Adrenal gland (tissue), 12 donors: Measurements from ENCODE around the gene VWA8. TPM values are rescaled to one million over a fixed set of nuclear protein-coding genes. Genes with fewer than 3 reads are reported as not detected.

Source experiments
- DNase-seq, 7 donors: peaks; one replicate each; pipeline ENCODE4 v3.0.0-alpha.2; 2019 to 2020
- H3K27ac ChIP-seq, 5 donors: fragments of 200-600 bp; sonication (generic) in 4 of 5; 1 replicate in 3 of 5; 2 replicates in 2 of 5; pipeline versions ENCODE4 v1.5.1 to v1.8.0; 2016 to 2020; ENCODE audit warnings: mild to moderate bottlenecking in 1 of 5
- H3K27me3 ChIP-seq: fragments of 200-600 bp; 2 replicates; pipeline ENCODE4 v1.8.0; 2021
- H3K36me3 ChIP-seq, 2 donors: fragments of 200-600 bp; replicated peaks in 1 of 2; 1 replicate in 1 of 2; 2 replicates in 1 of 2; pipeline versions ENCODE4 v1.5.1 to v1.8.0; 2018 to 2022
- H3K4me1 ChIP-seq, 2 donors: fragments of 200-600 bp; replicated peaks in 1 of 2; 1 replicate in 1 of 2; 2 replicates in 1 of 2; pipeline versions ENCODE4 v1.5.1 to v1.8.0; 2018 to 2021
- H3K4me3 ChIP-seq, 4 donors: fragments of 200-600 bp; sonication (generic) in 3 of 4; one replicate each; pipeline ENCODE4 v1.5.1; 2016 to 2018
- H3K9me3 ChIP-seq, 3 donors: fragments of 200-600 bp; sonication (generic) in 1 of 3; replicated peaks in 1 of 3; 1 replicate in 2 of 3; 2 replicates in 1 of 3; pipeline versions ENCODE4 v1.5.1 to v1.8.0; 2016 to 2021
- POLR2A ChIP-seq, 2 donors: fragments of 450-650 bp; IDR thresholded peaks; one replicate each; pipeline ENCODE4 v1.6.1; 2017; ENCODE audit warnings: antibody characterized with exemption in 2 of 2, mild to moderate bottlenecking in 2 of 2, moderate library complexity in 1 of 2
- WGBS, 4 donors: extraction: QIAGEN DNeasy Blood & Tissue Kit in 2 of 4; methylation state at CpG; one replicate each; pipeline versions ENCODE4 v1.1.5 to v1.1.7; 2013 to 2017; 5-methylcytosine and 5-hydroxymethylcytosine counted together
- intact Hi-C, 2 donors: fragments of 100-400 bp; cut with DNase I; formaldehyde crosslinking; loops; one replicate each; pipeline versions ENCODE4 v1.14.1 to v1.15.0; 2022 to 2023
- polyA plus RNA-seq, 3 donors: library from polyadenylated mRNA; stranded (reverse); fragments of 200-250 nt in 2 of 3; fragments of 350-450 nt in 1 of 3; fragmentation: Illumina TruSeq in 1 of 3; extraction: RNeasy Lipid Tissue Mini Kit (QIAGEN cat#74804) in 1 of 3; gene quantifications; one replicate each; pipeline ENCODE4 v1.2.3, GENCODE V29; 2013 to 2014
- total RNA-seq, 9 donors: library from RNA; depleted of rRNA in 4 of 9; stranded (reverse); fragments of >200 nt in 4 of 9; fragments of 120-200 nt in 1 of 9; fragmentation: NEBNext Ultra II Directional in 1 of 9; extraction: Animal tissue kit (Norgen Biotek cat#: 25700) in 1 of 9; gene quantifications; one replicate each; pipeline versions ENCODE4 v1.1.0 to v1.2.4, GENCODE V29; 2013 to 2023
- TF ChIP-seq, protein P1 (sequence below), 6 experiments: fragments of 450-650 bp in 4 of 6; fragments of 200-600 bp in 2 of 6; sonication (generic) in 1 of 6; IDR thresholded peaks; 1 replicate in 5 of 6; 2 replicates in 1 of 6; pipeline versions ENCODE4 v1.5.1 to v1.8.0; 2016 to 2021; ENCODE audit warnings: antibody characterized with exemption in 6 of 6, mild to moderate bottlenecking in 2 of 6, moderate library complexity in 1 of 6
- donor health status: healthy with polysubstance abuse.
- donor health status: Bipolar disorder and iron deficiency.
- donor health status: DM: yes; HTN: yes; CAD: no.
- donor health status: DM: no; HTN: no; CAD: no.
- donor health status: DM: no; HTN: no; CAD: no.
- donor health status: DM: yes; HTN: yes; CAD: no.

VWA8 gene
- total and polyA plus RNA-seq, 12 donors = 8.1 to 45.4 (median 31.4) TPM

DNA sequence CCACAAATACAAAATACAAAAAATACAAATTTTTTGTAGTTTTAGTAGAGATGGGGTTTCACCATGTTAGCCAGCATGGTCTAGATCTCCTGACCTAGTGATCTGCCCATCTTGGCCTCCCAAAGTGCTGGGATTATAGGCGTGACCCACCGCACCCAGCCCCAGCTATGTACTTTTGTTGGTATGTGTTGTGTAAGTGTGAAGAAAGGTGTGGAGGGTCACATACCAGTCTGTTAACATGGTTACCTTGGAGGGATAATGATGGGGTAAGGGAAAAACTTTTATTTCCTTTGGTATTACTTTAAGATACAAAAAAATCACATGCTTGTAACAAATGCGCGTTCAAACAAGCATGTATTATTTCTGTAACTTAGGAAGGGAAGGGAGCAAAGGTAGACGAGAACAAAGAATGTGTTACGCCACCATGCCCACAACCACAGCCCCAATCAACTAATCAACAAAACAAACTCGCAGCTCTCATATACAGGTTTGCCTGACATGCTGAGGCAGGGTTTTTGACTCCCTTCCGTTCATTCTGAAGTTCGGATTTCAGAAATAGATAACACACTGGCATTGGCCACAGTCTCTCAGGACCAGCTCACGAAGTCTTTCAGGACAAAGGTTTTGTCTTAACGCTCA, 13.5 kb upstream of the VWA8 start:
- H3K9me3 ChIP-seq = no peaks in the 10 kb centered on the region
- intact Hi-C loops = no loop called here
- no peak for TF ChIP-seq POLR2A (IDR thresholded peaks at IDR 0.05)
- TF ChIP-seq, protein P1, sequence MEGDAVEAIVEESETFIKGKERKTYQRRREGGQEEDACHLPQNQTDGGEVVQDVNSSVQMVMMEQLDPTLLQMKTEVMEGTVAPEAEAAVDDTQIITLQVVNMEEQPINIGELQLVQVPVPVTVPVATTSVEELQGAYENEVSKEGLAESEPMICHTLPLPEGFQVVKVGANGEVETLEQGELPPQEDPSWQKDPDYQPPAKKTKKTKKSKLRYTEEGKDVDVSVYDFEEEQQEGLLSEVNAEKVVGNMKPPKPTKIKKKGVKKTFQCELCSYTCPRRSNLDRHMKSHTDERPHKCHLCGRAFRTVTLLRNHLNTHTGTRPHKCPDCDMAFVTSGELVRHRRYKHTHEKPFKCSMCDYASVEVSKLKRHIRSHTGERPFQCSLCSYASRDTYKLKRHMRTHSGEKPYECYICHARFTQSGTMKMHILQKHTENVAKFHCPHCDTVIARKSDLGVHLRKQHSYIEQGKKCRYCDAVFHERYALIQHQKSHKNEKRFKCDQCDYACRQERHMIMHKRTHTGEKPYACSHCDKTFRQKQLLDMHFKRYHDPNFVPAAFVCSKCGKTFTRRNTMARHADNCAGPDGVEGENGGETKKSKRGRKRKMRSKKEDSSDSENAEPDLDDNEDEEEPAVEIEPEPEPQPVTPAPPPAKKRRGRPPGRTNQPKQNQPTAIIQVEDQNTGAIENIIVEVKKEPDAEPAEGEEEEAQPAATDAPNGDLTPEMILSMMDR (IDR thresholded peaks at IDR 0.05) = no peak
- H3K27ac ChIP-seq = no peak overlapping the region
- H3K4me3 ChIP-seq = no peak overlapping the region
- H3K4me1 ChIP-seq = no peaks in the 10 kb centered on the region
- no peaks in the 10 kb centered on the region for H3K27me3 ChIP-seq
- 85 to 88% (median 87%) methylated on average over 11 of the region's 11 CpGs for WGBS, 4 donors
- no peak for DNase-seq
- no peaks in the 10 kb centered on the region for H3K36me3 ChIP-seq

GRCh38 chr13:41973247-41973741, 12.4 kb upstream of the VWA8 start:
- peak in 1 of 7 donors; percentile 19 for DNase-seq

DNA sequence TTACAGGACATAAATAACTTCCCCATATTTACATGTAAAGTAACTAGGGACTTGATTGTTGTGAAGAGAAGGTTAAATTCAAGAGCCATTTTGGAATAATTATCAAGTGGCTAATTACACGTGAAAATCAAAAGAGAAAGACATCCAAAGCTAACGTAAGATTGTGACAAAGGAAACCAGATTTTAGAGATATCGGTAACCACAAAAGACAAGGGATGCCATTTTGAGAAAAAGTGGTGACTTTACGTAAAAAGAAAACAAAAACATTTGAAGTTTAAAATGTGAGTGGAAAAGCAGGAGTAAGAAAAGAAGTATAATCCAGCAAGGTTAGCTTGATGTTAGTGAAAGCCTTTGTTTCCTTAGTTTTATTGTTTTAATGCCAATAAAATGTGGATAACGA, 10.9 kb upstream of the VWA8 start:
- intact Hi-C loops = no loop called here
- H3K27ac ChIP-seq = no peak overlapping the region

More at GRCh38 chr13:41973247-41973741, 12.4 kb upstream of the VWA8 start:
- no peak overlapping the region for H3K4me3 ChIP-seq
- H3K9me3 ChIP-seq = no peaks in the 10 kb centered on the region
- no peaks in the 10 kb centered on the region for H3K36me3 ChIP-seq
- WGBS, 4 donors = 55 to 66% (median 62%) methylated on average over 4 to 7 of the region's 7 CpGs
- no peaks in the 10 kb centered on the region for H3K4me1 ChIP-seq
- no peaks in the 10 kb centered on the region for H3K27me3 ChIP-seq
- TF ChIP-seq, protein P1 (IDR thresholded peaks at IDR 0.05) = no peak
- no peak for TF ChIP-seq POLR2A (IDR thresholded peaks at IDR 0.05)
- no peak overlapping the region for H3K27ac ChIP-seq
- intact Hi-C loops = no loop called here

GRCh38 chr13:41970918-41971317, 10.0 kb upstream of the VWA8 start:
- intact Hi-C loops = no loop called here
- TF ChIP-seq, protein P1 (IDR thresholded peaks at IDR 0.05) = no peak
- no peak for TF ChIP-seq POLR2A (IDR thresholded peaks at IDR 0.05)

More for the DNA sequence above, 10.9 kb upstream of the VWA8 start:
- H3K27me3 ChIP-seq = no peaks in the 10 kb centered on the region
- no peaks in the 10 kb centered on the region for H3K4me1 ChIP-seq
- H3K4me3 ChIP-seq = no peak overlapping the region
- DNase-seq = no peak
- H3K9me3 ChIP-seq = no peaks in the 10 kb centered on the region
- TF ChIP-seq, protein P1 (IDR thresholded peaks at IDR 0.05) = no peak
- TF ChIP-seq POLR2A (IDR thresholded peaks at IDR 0.05) = no peak
- H3K36me3 ChIP-seq = no peaks in the 10 kb centered on the region
- 77 to 85% (median 80%) methylated on average over 5 of the region's 5 CpGs for WGBS, 4 donors

More at GRCh38 chr13:41970918-41971317, 10.0 kb upstream of the VWA8 start:
- Histone ChIP-seq H3K4me1 (no peaks in the 10 kb centered on the region), H3K36me3 (no peaks in the 10 kb centered on the region), H3K4me3 (no peak overlapping the region), H3K27ac (no peak overlapping the region), H3K9me3 (no peaks in the 10 kb centered on the region), H3K27me3 (no peaks in the 10 kb centered on the region)
- no peak for DNase-seq
- 88 to 100% (median 90%) methylated on average over 2 of the region's 2 CpGs for WGBS, 4 donors
